Fibroblast of lung (primary cell): Measurements from ENCODE around the gene TSSC4.

Source experiments
- EZH2 ChIP-seq: IDR thresholded peaks from 2 replicates; pipeline ENCODE4 v1.5.1; 2012; ENCODE audit warnings: low read length, control low read depth, mild to moderate bottlenecking; ENCODE audit errors: missing control alignments
- TF ChIP-seq, protein P1 (sequence below), 2 donors: IDR thresholded peaks in 1 of 2; conservative IDR thresholded peaks in 1 of 2; 1 replicate in 1 of 2; 2 replicates in 1 of 2; pipeline ENCODE4 v1.5.1; 2011 to 2012; ENCODE audit warnings: low read length in 2 of 2, control low read depth in 1 of 2, inconsistent platforms in 1 of 2, low read depth in 1 of 2, mild to moderate bottlenecking in 1 of 2

DNA sequence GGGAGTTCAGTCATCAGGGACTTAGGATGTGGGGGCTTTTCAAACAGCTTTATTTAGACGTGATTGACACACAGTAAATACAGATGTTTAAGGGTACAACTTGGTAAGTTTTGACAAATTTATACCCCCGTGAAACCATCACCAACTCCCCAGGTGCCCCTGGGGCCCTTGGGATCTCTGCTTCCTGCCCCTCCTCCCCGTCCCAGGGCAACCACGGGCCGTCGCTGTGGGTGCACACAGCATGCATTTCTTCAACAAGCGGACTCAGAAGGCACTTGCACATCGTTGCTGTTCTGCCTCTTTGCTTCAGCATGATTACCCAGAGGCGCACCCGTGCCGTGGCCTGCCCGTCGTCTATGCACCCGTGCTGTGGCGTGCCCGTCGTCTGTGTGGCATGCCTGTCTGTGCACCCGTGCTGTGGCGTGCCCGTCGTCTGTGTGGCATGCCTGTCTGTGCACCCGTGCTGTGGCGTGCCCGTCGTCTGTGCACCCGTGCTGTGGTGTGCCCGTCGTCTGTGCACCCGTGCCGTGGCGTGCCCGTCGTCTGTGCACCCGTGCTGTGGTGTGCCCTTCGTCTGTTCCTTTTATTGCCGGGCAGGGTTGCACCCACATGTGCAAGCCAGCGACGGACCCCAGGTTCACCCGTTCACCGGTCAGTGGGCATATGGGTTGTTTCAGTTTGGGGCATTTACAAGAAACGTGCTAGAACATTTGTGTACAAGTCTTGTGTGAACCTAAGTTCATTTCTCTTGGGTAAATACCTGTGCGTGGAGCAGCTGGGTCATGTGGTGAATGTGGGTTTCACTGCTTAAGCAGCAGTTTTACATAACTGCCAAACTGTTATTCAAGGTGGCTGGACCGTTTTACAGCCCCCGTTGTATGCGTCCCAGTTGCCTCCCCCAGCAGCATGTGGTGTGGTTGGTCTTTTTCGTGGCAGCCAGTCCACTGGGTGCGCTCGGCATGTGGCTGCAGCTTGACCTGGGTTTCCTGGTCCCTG is 15.1 kb upstream of the TSSC4 start:
- no peak for TF ChIP-seq EZH2
- TF ChIP-seq, protein P1, sequence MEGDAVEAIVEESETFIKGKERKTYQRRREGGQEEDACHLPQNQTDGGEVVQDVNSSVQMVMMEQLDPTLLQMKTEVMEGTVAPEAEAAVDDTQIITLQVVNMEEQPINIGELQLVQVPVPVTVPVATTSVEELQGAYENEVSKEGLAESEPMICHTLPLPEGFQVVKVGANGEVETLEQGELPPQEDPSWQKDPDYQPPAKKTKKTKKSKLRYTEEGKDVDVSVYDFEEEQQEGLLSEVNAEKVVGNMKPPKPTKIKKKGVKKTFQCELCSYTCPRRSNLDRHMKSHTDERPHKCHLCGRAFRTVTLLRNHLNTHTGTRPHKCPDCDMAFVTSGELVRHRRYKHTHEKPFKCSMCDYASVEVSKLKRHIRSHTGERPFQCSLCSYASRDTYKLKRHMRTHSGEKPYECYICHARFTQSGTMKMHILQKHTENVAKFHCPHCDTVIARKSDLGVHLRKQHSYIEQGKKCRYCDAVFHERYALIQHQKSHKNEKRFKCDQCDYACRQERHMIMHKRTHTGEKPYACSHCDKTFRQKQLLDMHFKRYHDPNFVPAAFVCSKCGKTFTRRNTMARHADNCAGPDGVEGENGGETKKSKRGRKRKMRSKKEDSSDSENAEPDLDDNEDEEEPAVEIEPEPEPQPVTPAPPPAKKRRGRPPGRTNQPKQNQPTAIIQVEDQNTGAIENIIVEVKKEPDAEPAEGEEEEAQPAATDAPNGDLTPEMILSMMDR (conservative IDR thresholded peaks at IDR 0.05 in 1 of 2, IDR thresholded peaks at IDR 0.05 in 1 of 2; ENCODE audit: low read depth in 1 of 2, low read length in 2 of 2): no peak
